Thyroid gland (tissue), 4 donors: Measurements from ENCODE around the gene EIF2B4.

Experiments
- POLR2A ChIP-seq, 2 donors: fragments of 450-650 bp; IDR thresholded peaks; one replicate each; pipeline ENCODE4 v1.6.1; 2017; ENCODE audit warnings: antibody characterized with exemption in 2 of 2, mild to moderate bottlenecking in 2 of 2, moderate library complexity in 1 of 2
- TF ChIP-seq, protein P1 (sequence below), 6 experiments: fragments of 200-600 bp in 3 of 6; fragments of 450-650 bp in 3 of 6; sonication (generic) in 3 of 6; IDR thresholded peaks; one replicate each; pipeline ENCODE4 v1.5.1; 2016 to 2019; ENCODE audit warnings: antibody characterized with exemption in 6 of 6, mild to moderate bottlenecking in 2 of 6, inconsistent platforms in 1 of 6, moderate library complexity in 1 of 6

DNA sequence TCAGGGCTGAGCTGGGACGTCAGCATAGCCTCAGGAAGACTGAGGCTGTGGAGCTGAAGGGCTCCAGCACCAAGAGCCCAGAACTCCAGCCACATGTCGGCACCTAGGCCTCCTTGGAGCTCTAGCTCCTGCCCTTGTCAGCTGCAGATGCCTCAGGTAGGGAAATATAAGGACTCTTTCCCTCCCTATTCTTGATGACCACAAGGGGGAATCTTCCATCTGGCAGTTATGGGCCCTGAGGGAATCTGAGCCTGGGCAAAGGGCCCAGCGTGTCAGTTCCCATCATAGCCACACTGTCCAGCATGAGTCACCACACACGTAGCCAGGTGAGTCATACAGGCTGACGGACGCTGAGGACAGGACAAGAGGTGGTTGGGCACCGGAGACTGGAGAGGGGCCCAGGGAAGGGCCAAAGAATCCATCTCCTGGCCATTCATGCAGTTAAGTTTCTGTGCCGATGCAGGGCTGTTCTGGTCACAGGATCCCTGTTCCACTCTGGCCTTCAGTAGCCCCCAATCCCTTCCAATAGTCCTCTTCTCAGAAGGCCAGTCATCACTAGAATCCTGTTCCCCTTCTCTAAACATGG, 49.1 kb downstream of the EIF2B4 start:
- TF ChIP-seq, protein P1, sequence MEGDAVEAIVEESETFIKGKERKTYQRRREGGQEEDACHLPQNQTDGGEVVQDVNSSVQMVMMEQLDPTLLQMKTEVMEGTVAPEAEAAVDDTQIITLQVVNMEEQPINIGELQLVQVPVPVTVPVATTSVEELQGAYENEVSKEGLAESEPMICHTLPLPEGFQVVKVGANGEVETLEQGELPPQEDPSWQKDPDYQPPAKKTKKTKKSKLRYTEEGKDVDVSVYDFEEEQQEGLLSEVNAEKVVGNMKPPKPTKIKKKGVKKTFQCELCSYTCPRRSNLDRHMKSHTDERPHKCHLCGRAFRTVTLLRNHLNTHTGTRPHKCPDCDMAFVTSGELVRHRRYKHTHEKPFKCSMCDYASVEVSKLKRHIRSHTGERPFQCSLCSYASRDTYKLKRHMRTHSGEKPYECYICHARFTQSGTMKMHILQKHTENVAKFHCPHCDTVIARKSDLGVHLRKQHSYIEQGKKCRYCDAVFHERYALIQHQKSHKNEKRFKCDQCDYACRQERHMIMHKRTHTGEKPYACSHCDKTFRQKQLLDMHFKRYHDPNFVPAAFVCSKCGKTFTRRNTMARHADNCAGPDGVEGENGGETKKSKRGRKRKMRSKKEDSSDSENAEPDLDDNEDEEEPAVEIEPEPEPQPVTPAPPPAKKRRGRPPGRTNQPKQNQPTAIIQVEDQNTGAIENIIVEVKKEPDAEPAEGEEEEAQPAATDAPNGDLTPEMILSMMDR (IDR thresholded peaks at IDR 0.05), result peak; percentile 10 to 59 (median 35)
- TF ChIP-seq POLR2A (IDR thresholded peaks at IDR 0.05), result peak in 1 of 2 donors; percentile 45
